DOHH2 (cell line): ENCODE measurements around the gene MLIP.

ENCODE experiments used
- H3F3A ChIP-seq: fragments of 200-600 bp; sonication (generic), shearing (Covaris generic); 2 replicates; pipeline ENCODE4 v1.6.0; 2016; ENCODE audit warnings: antibody characterized with exemption, mild to moderate bottlenecking; ENCODE audit not compliant: control insufficient read depth, insufficient read depth
- H3K27ac ChIP-seq: fragments of 200-600 bp; sonication (generic); 2 replicates; pipeline ENCODE4 v1.5.1; 2014; ENCODE audit warnings: low read depth, mild to moderate bottlenecking, low read length, moderate library complexity
- H3K27me3 ChIP-seq: fragments of 200-600 bp; sonication (generic); 2 replicates; pipeline ENCODE4 v1.6.1; 2014; ENCODE audit warnings: mild to moderate bottlenecking, low read length, mixed read lengths; ENCODE audit not compliant: control insufficient read depth
- H3K36me3 ChIP-seq: fragments of 200-600 bp; sonication (generic); 2 replicates; pipeline ENCODE4 v1.6.1; 2014; ENCODE audit warnings: mild to moderate bottlenecking, low read length, moderate library complexity, mixed read lengths; ENCODE audit not compliant: control insufficient read depth
- H3K4me1 ChIP-seq: fragments of 200-600 bp; sonication (generic); 2 replicates; pipeline ENCODE4 v1.6.1; 2014; ENCODE audit warnings: mild to moderate bottlenecking, low read length, mixed read lengths; ENCODE audit not compliant: control insufficient read depth
- H3K4me2 ChIP-seq: fragments of 200-600 bp; sonication (generic); 2 replicates; pipeline ENCODE4 v1.6.0; 2014; ENCODE audit warnings: mild to moderate bottlenecking, low read length, moderate library complexity
- H3K4me3 ChIP-seq: fragments of 200-600 bp; sonication (generic); 2 replicates; pipeline ENCODE4 v1.5.1; 2014; ENCODE audit warnings: mild to moderate bottlenecking, low read length, mixed read lengths
- H3K79me2 ChIP-seq: fragments of 200-600 bp; sonication (generic); 2 replicates; pipeline ENCODE4 v1.6.1; 2014; ENCODE audit warnings: mild to moderate bottlenecking, low read length, mixed read lengths; ENCODE audit not compliant: control insufficient read depth
- H3K9me2 ChIP-seq: fragments of 200-600 bp; sonication (generic); replicated peaks from 2 replicates; pipeline ENCODE4 v1.6.1; 2014; ENCODE audit warnings: mild to moderate bottlenecking, low read length, mixed read lengths; ENCODE audit not compliant: control insufficient read depth
- H3K9me3 ChIP-seq: fragments of 200-600 bp; sonication (generic); 2 replicates; pipeline ENCODE4 v1.6.1; 2014; ENCODE audit warnings: antibody characterized with exemption, low read length, mixed read lengths; ENCODE audit not compliant: control insufficient read depth, insufficient read depth
- H4K20me1 ChIP-seq: fragments of 200-600 bp; sonication (generic); 2 replicates; pipeline ENCODE4 v1.6.0; 2014; ENCODE audit warnings: low read depth, mild to moderate bottlenecking, antibody characterized with exemption, low read length, moderate library complexity; ENCODE audit not compliant: control insufficient read depth, insufficient read depth
- EZH2phosphoT487 ChIP-seq: fragments of 200-600 bp; sonication (generic); IDR thresholded peaks from 2 replicates; pipeline ENCODE4 v1.6.1; 2017; ENCODE audit warnings: borderline replicate concordance, mild to moderate bottlenecking, antibody characterized with exemption, low read length, moderate library complexity, mixed read lengths
- TF ChIP-seq, protein P1 (sequence below): fragments of 200-600 bp; sonication (generic); IDR thresholded peaks from one replicate; pipeline ENCODE4 v1.5.1; 2014; ENCODE audit warnings: antibody characterized with exemption, mild to moderate bottlenecking, low read depth, low read length; ENCODE audit not compliant: poor library complexity, severe bottlenecking

Gene MLIP

GRCh38 chr6:54093326-54093948, 17.8 kb upstream of the MLIP start:
- H3K27ac ChIP-seq, result no peak overlapping the region
- no peak overlapping the region for H3K4me3 ChIP-seq
- no peaks in the 10 kb centered on the region for H4K20me1 ChIP-seq
- H3K36me3 ChIP-seq, result no peaks in the 10 kb centered on the region
- no peaks in the 10 kb centered on the region for H3K9me3 ChIP-seq
- no peaks in the 10 kb centered on the region for H3K79me2 ChIP-seq
- no peak for TF ChIP-seq EZH2phosphoT487
- TF ChIP-seq, protein P1, sequence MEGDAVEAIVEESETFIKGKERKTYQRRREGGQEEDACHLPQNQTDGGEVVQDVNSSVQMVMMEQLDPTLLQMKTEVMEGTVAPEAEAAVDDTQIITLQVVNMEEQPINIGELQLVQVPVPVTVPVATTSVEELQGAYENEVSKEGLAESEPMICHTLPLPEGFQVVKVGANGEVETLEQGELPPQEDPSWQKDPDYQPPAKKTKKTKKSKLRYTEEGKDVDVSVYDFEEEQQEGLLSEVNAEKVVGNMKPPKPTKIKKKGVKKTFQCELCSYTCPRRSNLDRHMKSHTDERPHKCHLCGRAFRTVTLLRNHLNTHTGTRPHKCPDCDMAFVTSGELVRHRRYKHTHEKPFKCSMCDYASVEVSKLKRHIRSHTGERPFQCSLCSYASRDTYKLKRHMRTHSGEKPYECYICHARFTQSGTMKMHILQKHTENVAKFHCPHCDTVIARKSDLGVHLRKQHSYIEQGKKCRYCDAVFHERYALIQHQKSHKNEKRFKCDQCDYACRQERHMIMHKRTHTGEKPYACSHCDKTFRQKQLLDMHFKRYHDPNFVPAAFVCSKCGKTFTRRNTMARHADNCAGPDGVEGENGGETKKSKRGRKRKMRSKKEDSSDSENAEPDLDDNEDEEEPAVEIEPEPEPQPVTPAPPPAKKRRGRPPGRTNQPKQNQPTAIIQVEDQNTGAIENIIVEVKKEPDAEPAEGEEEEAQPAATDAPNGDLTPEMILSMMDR, result no peak
- H3K4me2 ChIP-seq, result no peak overlapping the region
- H3K9me2 ChIP-seq, result no peaks in the 10 kb centered on the region
- H3F3A ChIP-seq, result no peaks in the 10 kb centered on the region
- H3K27me3 ChIP-seq, result no peaks in the 10 kb centered on the region
- no peaks in the 10 kb centered on the region for H3K4me1 ChIP-seq

DNA sequence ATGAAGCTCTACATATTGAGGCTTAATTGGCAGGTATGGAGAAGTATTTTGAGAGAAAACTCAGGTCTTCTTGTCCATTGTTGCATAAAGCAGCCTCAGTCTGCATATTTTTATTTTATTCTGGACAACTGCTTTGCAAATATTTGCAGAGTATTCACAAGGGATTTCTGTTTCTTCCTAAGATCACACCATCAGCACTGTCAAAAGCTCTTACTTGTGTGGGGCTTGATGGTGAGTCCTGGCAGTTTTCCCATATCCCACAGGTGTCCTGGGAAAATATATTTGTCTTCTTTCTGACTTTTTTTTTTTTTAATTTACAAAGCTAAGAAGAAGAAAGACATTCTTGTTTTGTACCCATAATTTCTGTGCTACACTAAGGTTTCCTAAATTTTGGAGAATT, 16.9 kb upstream of the MLIP start:
- Histone ChIP-seq H3K9me3 (no peaks in the 10 kb centered on the region), H3K36me3 (no peaks in the 10 kb centered on the region), H3K27ac (no peak overlapping the region), H3K27me3 (no peaks in the 10 kb centered on the region), H3K79me2 (no peaks in the 10 kb centered on the region), H3K4me2 (no peak overlapping the region), H4K20me1 (no peaks in the 10 kb centered on the region), H3K4me1 (no peaks in the 10 kb centered on the region), H3K9me2 (no peaks in the 10 kb centered on the region), H3K4me3 (no peak overlapping the region), H3F3A (no peaks in the 10 kb centered on the region)
- TF ChIP-seq, protein P1, result no peak
- no peak for TF ChIP-seq EZH2phosphoT487

DNA sequence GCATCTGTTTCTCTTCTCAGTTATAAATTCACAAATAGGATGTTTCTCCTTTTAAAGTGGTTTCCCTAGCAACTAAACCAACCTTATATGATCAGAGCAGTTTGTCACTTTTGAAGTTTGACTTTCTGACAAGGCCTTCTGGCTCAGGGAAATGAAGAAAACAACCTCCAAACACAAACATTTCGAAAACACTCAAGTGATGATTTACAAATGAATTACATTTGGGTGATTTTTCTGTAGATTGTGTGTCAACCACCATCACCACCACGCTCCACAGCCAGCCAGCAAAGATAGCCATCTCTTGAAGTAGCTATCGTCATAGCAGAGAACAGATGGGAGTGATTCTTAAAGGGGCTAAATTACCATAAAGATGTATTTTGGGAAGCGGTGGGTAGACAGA, 16.5 kb upstream of the MLIP start:
- Histone ChIP-seq H3K36me3 (no peaks in the 10 kb centered on the region), H3K9me3 (no peaks in the 10 kb centered on the region), H3K4me1 (no peaks in the 10 kb centered on the region), H3K9me2 (no peaks in the 10 kb centered on the region), H4K20me1 (no peaks in the 10 kb centered on the region), H3K4me3 (no peak overlapping the region), H3F3A (no peaks in the 10 kb centered on the region), H3K27ac (no peak overlapping the region), H3K79me2 (no peaks in the 10 kb centered on the region), H3K27me3 (no peaks in the 10 kb centered on the region), H3K4me2 (no peak overlapping the region)
- no peak for TF ChIP-seq EZH2phosphoT487
- TF ChIP-seq, protein P1, result no peak
